K562 (cell line): ENCODE measurements around the gene HS3ST3B1. TPM values are rescaled to one million over a fixed set of nuclear protein-coding genes. Genes with fewer than 3 reads are reported as not detected.

ENCODE experiments used
- ATAC-seq: fragments of 200-7000 bp; cut with Tn5 transposase; 3 replicates; pipeline ENCODE4 v1.9.1; 2020; ENCODE audit warnings: moderate library complexity
- BruUV-seq: library from RNA; stranded (reverse); fragments of 400-500 nt; replicated peaks from 2 replicates; lab custom pipeline; 2021; lab: Mats Ljungman, UMichigan
- CTCF ChIA-PET: fragments of 300-600 bp; formaldehyde crosslinking; extraction: SDS; loops from one replicate; lab custom pipeline; 2021; ENCODE audit warnings: low intra/inter-chr PET ratio; lab: Yijun Ruan, JAX
- POLR2A ChIA-PET: fragments of 300-600, 350-650 bp; sonication (Branson Sonifier 250); formaldehyde crosslinking; extraction: SDS; loops from one replicate; lab custom pipeline; 2021; ENCODE audit warnings: antibody characterized with exemption, inconsistent platforms; lab: Yijun Ruan, JAX
- DNase-seq, 4 experiments: peaks; one replicate each; pipeline versions ENCODE4 v3.0.0 to v3.0.0-alpha.2; 2011 to 2018; ENCODE audit warnings: low spot score in 3 of 4, mixed read lengths in 3 of 4; ENCODE audit errors: extremely low read depth in 1 of 4
- FAIRE-seq: peaks from 2 replicates; lab custom pipeline; 2011; peaks lifted over from hg19 to GRCh38; lab: Jason Lieb, UNC
- H2AFZ ChIP-seq: 2 replicates; pipeline ENCODE4 v1.6.0; 2011; ENCODE audit warnings: low read depth, low read length, control low read depth, inconsistent platforms
- H3K27ac ChIP-seq: fragments of 200-600 bp; 3 replicates; pipeline ENCODE4 v1.8.0; 2011; ENCODE audit warnings: low read depth, mild to moderate bottlenecking, control low read depth, inconsistent platforms, low read length, moderate library complexity, mixed read lengths; ENCODE audit errors: extremely low read depth
- H3K27me3 ChIP-seq, 2 experiments: fragments of 300-600 bp in 1 of 2; 2 replicates in 1 of 2; 3 replicates in 1 of 2; pipeline versions ENCODE4 v1.6.0 to v1.8.0; 2011; ENCODE audit warnings: inconsistent platforms in 2 of 2, low read length in 2 of 2, mild to moderate bottlenecking in 1 of 2, mixed read lengths in 1 of 2, moderate library complexity in 1 of 2; ENCODE audit not compliant: control insufficient read depth in 2 of 2, insufficient read depth in 2 of 2
- H3K36me3 ChIP-seq: fragments of 300-600 bp; 3 replicates; pipeline ENCODE4 v1.8.0; 2011; ENCODE audit warnings: mild to moderate bottlenecking, low read length, inconsistent platforms; ENCODE audit not compliant: control insufficient read depth, insufficient read depth
- H3K4me1 ChIP-seq, 2 experiments: fragments of 200-600 bp in 1 of 2; replicated peaks in 1 of 2; 2 replicates in 1 of 2; 3 replicates in 1 of 2; pipeline versions ENCODE4 v1.5.1 to v1.8.0; 2011; ENCODE audit warnings: inconsistent platforms in 2 of 2, low read length in 2 of 2, mild to moderate bottlenecking in 1 of 2, mixed read lengths in 1 of 2, moderate library complexity in 1 of 2; ENCODE audit not compliant: control insufficient read depth in 2 of 2, insufficient read depth in 2 of 2
- H3K4me2 ChIP-seq: 2 replicates; pipeline ENCODE4 v1.6.1; 2011; ENCODE audit warnings: low read length, control low read depth, inconsistent platforms, mixed read lengths; ENCODE audit not compliant: insufficient read depth
- H3K4me3 ChIP-seq: fragments of 200-600 bp; sonication (generic), shearing (Covaris generic); 2 replicates; pipeline ENCODE4 v1.5.1; 2016; ENCODE audit warnings: control low read depth, inconsistent platforms
- H3K79me2 ChIP-seq: fragments of 200-600 bp; 3 replicates; pipeline ENCODE4 v1.8.0; 2011; ENCODE audit warnings: low read length, inconsistent platforms; ENCODE audit not compliant: control insufficient read depth, insufficient read depth
- H3K9ac ChIP-seq, 2 experiments: 2 replicates each; pipeline versions ENCODE4 v1.6.0 to v1.6.1; 2011; ENCODE audit warnings: low read depth in 2 of 2, low read length in 2 of 2, control low read depth in 1 of 2, inconsistent platforms in 1 of 2, mild to moderate bottlenecking in 1 of 2, mixed read lengths in 1 of 2; ENCODE audit not compliant: insufficient read depth in 1 of 2
- H3K9me1 ChIP-seq: one replicate; pipeline ENCODE4 v1.6.0; 2011; ENCODE audit warnings: inconsistent platforms, mild to moderate bottlenecking, low read length, moderate library complexity; ENCODE audit not compliant: control insufficient read depth, insufficient read depth
- H3K9me3 ChIP-seq: replicated peaks from 2 replicates; pipeline ENCODE4 v1.5.1; 2011; ENCODE audit warnings: low read depth, low read length, inconsistent platforms; ENCODE audit not compliant: control insufficient read depth, insufficient read depth
- H4K20me1 ChIP-seq: replicated peaks from 2 replicates; pipeline ENCODE4 v1.6.1; 2011; ENCODE audit warnings: low read length, inconsistent platforms, mixed read lengths; ENCODE audit not compliant: control insufficient read depth, insufficient read depth
- CEBPG ChIP-seq, 3 experiments: fragments of 200-800 bp in 1 of 3; sonication (Bioruptor generic) in 1 of 3; sonication (generic) in 1 of 3; formaldehyde crosslinking in 1 of 3; IDR thresholded peaks in 2 of 3; conservative IDR thresholded peaks in 1 of 3; 2 replicates each; pipeline versions ENCODE4 v1.6.1 to v1.8.0; 2016 to 2022; ENCODE audit warnings: missing compliant biosample characterization in 2 of 3, missing genetic modification characterization in 2 of 3, mild to moderate bottlenecking in 1 of 3, missing genetic modification reagents in 1 of 3
- HNRNPL ChIP-seq: fragments of 200-400 bp; formaldehyde crosslinking; IDR thresholded peaks from 2 replicates; pipeline ENCODE4 v1.6.1; 2017; ENCODE audit warnings: low read depth, mild to moderate bottlenecking, low read length
- TBL1XR1 ChIP-seq, 2 experiments: IDR thresholded peaks; 2 replicates each; pipeline ENCODE4 v1.6.1; 2012; ENCODE audit warnings: improper control_type of control experiment in 2 of 2, low read length in 2 of 2, mild to moderate bottlenecking in 1 of 2
- TFE3 ChIP-seq: fragments of 450-650 bp; formaldehyde crosslinking; IDR thresholded peaks from 2 replicates; pipeline ENCODE4 v1.4.0; 2020; ENCODE audit warnings: mild to moderate bottlenecking, mixed read lengths
- WGBS: fragments of 100-300 bp; shearing (Covaris generic); methylation state at CpG from one replicate; pipeline ENCODE4 v1.1.6; 2016; ENCODE audit warnings: low coverage, mixed read lengths; ENCODE audit not compliant: insufficient coverage; ENCODE audit errors: missing lambda C conversion rate; 5-methylcytosine and 5-hydroxymethylcytosine counted together
- in situ Hi-C: fragments of 300-500 bp; cut with MboI; formaldehyde crosslinking; loops from 4 replicates; pipeline ENCODE4 v1.15.0; 2018; ENCODE audit warnings: inconsistent platforms, mixed read lengths
- intact Hi-C: fragments of 100-400 bp; cut with micrococcal nuclease; formaldehyde crosslinking; loops from 2 replicates; pipeline ENCODE4 v1.14.2; 2022
- polyA plus RNA-seq, 8 experiments: library from polyadenylated mRNA; depleted of rRNA in 4 of 8; stranded (reverse) in 5 of 8; unstranded in 3 of 8; fragments of >200 nt; fragmentation: Nextera tagmentation in 2 of 8; fragmentation: Illumina TruSeq in 1 of 8; extraction: Ambion mirVana in 2 of 8; extraction: Trizol in 1 of 8; gene quantifications; 2 replicates each; pipeline versions ENCODE4 v1.2.1 to v1.2.3, GENCODE V29; 2011 to 2014; ENCODE audit warnings: inconsistent platforms in 1 of 8, missing spikeins in 1 of 8
- total RNA-seq, 7 experiments: library from RNA; depleted of rRNA in 6 of 7; stranded (reverse); fragments of >200 nt in 6 of 7; fragmentation: Illumina TruSeq in 2 of 7; extraction: Trizol in 2 of 7; gene quantifications; 2 replicates each; pipeline versions ENCODE4 v1.2.1 to v1.2.3, GENCODE V29; 2011 to 2021; ENCODE audit warnings: low replicate concordance in 1 of 7

The HS3ST3B1 gene
- total and polyA plus RNA-seq, 9 of the 15 experiments (the other 6 are each of a cell fraction or from before 2014, with no cell fraction given): 1.9 to 12.9 (median 3.7) TPM

GRCh38 chr17:14310101-14310500 lies 9.2 kb downstream of the HS3ST3B1 start:
- no peak overlapping the region; a peak in 1 of 4 replicates for H3K9ac ChIP-seq
- 82% methylated on average over 9 of the region's 13 CpGs for WGBS
- intact Hi-C loops: no loop called here
- no peaks in the 10 kb centered on the region for H3K27me3 ChIP-seq
- H3K9me1 ChIP-seq: no peaks in the 10 kb centered on the region
- H3K4me2 ChIP-seq: no peak overlapping the region
- no peaks in the 10 kb centered on the region for H3K9me3 ChIP-seq
- peaks cover 19% of the 10 kb centered on the region; the same call in 1 of the 3 replicates for H3K36me3 ChIP-seq
- DNase-seq (no peak), FAIRE-seq (no peak), ATAC-seq (no peak)
- POLR2A ChIA-PET: no interaction called here
- TF ChIP-seq HNRNPL (no peak), TBL1XR1 (IDR thresholded peaks at IDR 0.05; ENCODE audit: low read length in 2 of 2) (no peak), CEBPG (CRISPR knock-in tag; IDR thresholded peaks at IDR 0.05) (no peak), CEBPG (tag; conservative IDR thresholded peaks at IDR 0.05 in 1 of 2, IDR thresholded peaks at IDR 0.05 in 1 of 2) (no peak), TFE3 (CRISPR knock-in tag) (no peak)
- no peak overlapping the region for H2AFZ ChIP-seq
- CTCF ChIA-PET: no interaction called here
- no peaks in the 10 kb centered on the region for H4K20me1 ChIP-seq
- in situ Hi-C loops: no loop called here
- H3K27ac ChIP-seq: no peak overlapping the region
- H3K4me3 ChIP-seq: peak overlapping the region; percentile 52; the same call in 1 of the 2 replicates
- peaks cover 14 to 21% of the 10 kb centered on the region in 2 experiments; a peak in 3 of 5 replicates for H3K4me1 ChIP-seq
- BruUV-seq: no TSS peak
- peaks cover 51% of the 10 kb centered on the region for H3K79me2 ChIP-seq
